ENCODE measurements around the gene FAM149A. TPM values are rescaled to one million over a fixed set of nuclear protein-coding genes. Genes with fewer than 3 reads are reported as not detected.
A peak's percentile ranks its signal among the peaks of the same experiment; 100 is the strongest.

FAM149A gene
- total RNA-seq, 3 donors from 2014 or later (not counting 1 experiment from before 2014, with no cell fraction given), result 0.33 TPM; not detected in 2

DNA sequence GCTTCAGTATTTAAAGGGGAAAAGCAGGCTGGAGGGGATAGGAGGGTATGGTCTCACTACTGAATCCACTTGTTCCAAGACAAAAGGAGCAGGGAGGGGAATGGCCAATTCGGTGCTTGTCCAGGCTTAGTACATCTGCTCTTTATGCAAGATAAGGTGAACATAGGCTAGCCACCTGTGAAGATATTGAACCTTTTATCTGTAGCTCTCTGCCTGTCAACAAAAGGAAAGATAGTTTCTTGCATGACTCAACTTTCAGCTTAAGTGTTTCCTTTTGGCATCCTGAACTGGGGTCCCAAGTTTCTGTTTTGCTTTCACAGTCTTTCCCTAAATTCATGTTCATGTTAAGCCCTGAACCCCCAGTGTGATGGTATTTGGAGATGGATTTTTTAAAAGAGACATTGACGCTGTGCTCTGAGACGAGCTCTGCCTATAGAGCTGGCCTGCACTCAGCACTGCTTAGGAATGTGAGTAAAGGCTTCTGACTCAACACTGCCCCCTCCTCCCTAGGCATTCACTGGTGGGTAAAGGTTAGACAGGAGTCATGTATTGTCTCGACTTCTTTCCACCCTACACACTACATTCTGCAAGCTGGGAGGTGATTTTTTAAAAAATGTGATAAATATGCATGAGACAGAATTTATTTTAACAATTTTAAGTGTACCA lies 28.2 kb downstream of the FAM149A start:
- no peak overlapping the region for H3K4me3 ChIP-seq (ENCODE audit: low read length)
- ATAC-seq (peak in 1 of 3 donors; percentile 36), DNase-seq (no peak)
- H3K4me1 Mint-ChIP-seq, result no peaks in the 10 kb centered on the region
- WGBS (ENCODE audit: insufficient coverage), result 89% methylated on average over 1 of the region's 4 CpGs
- no peak overlapping the region for H3K27ac Mint-ChIP-seq
- TF ChIP-seq, protein P1, sequence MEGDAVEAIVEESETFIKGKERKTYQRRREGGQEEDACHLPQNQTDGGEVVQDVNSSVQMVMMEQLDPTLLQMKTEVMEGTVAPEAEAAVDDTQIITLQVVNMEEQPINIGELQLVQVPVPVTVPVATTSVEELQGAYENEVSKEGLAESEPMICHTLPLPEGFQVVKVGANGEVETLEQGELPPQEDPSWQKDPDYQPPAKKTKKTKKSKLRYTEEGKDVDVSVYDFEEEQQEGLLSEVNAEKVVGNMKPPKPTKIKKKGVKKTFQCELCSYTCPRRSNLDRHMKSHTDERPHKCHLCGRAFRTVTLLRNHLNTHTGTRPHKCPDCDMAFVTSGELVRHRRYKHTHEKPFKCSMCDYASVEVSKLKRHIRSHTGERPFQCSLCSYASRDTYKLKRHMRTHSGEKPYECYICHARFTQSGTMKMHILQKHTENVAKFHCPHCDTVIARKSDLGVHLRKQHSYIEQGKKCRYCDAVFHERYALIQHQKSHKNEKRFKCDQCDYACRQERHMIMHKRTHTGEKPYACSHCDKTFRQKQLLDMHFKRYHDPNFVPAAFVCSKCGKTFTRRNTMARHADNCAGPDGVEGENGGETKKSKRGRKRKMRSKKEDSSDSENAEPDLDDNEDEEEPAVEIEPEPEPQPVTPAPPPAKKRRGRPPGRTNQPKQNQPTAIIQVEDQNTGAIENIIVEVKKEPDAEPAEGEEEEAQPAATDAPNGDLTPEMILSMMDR (IDR thresholded peaks at IDR 0.05), result no peak
- no peak overlapping the region for H3K4me3 Mint-ChIP-seq
- peaks cover 13 to 14% of the 10 kb centered on the region in 2 donors for H3K27me3 Mint-ChIP-seq (ENCODE audit: low read depth in 2 of 2)
- H3K9me3 ChIP-seq (ENCODE audit: control insufficient read depth, insufficient read depth, low read length), result no peaks in the 10 kb centered on the region
- H3K36me3 ChIP-seq (ENCODE audit: control insufficient read depth, insufficient read depth, low read length), result no peaks in the 10 kb centered on the region
- no peak overlapping the region for H3K27ac ChIP-seq (ENCODE audit: low read length)
- H3K27me3 ChIP-seq (ENCODE audit: control insufficient read depth, insufficient read depth, low read length), result no peaks in the 10 kb centered on the region
- H3K4me1 ChIP-seq (ENCODE audit: control insufficient read depth, insufficient read depth, low read length), result no peaks in the 10 kb centered on the region
- intact Hi-C loops (cut with micrococcal nuclease), result no loop called here
- no peaks in the 10 kb centered on the region for H3K9me3 Mint-ChIP-seq
- H3K36me3 Mint-ChIP-seq, result no peaks in the 10 kb centered on the region

DNA sequence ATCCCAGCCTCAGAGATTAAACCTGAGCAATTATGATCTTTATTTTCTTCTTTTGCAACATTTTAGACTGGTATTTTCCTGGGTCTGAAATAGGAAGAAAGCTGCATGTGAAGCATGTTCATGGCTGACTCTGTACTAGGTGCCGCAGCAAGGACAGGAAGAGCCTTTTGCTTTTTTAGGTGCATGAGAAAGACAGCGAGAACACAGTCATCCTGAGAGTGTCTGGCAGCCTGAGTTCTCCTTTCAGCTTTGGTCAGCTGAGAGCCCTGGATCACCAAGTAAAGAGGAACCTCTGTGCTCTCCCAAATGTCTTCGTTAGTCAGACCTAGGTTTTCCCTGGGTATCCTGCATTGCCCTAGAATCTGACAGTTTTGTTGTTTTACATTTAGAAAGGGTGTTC lies 29.8 kb downstream of the FAM149A start:
- no peaks in the 10 kb centered on the region for H3K9me3 Mint-ChIP-seq
- no peak overlapping the region for H3K4me3 ChIP-seq (ENCODE audit: low read length)
- H3K9me3 ChIP-seq (ENCODE audit: control insufficient read depth, insufficient read depth, low read length), result no peaks in the 10 kb centered on the region
- H3K27me3 ChIP-seq (ENCODE audit: control insufficient read depth, insufficient read depth, low read length), result no peaks in the 10 kb centered on the region
- no peaks in the 10 kb centered on the region for H3K36me3 Mint-ChIP-seq
- no peak overlapping the region for H3K27ac Mint-ChIP-seq
- no peak overlapping the region for H3K27ac ChIP-seq (ENCODE audit: low read length)
- TF ChIP-seq, protein P1 (IDR thresholded peaks at IDR 0.05), result no peak
- intact Hi-C loops (cut with micrococcal nuclease), result no loop called here
- no peaks in the 10 kb centered on the region for H3K4me1 ChIP-seq (ENCODE audit: control insufficient read depth, insufficient read depth, low read length)
- DNase-seq, result no peak
- H3K27me3 Mint-ChIP-seq (ENCODE audit: low read depth in 2 of 2), result peaks cover 12 to 19% of the 10 kb centered on the region in 2 donors
- no peak for ATAC-seq
- H3K4me3 Mint-ChIP-seq, result no peak overlapping the region
- H3K36me3 ChIP-seq (ENCODE audit: control insufficient read depth, insufficient read depth, low read length), result no peaks in the 10 kb centered on the region
- no peaks in the 10 kb centered on the region for H3K4me1 Mint-ChIP-seq
- 44% methylated on average over 3 of the region's 3 CpGs for WGBS (ENCODE audit: insufficient coverage)

DNA sequence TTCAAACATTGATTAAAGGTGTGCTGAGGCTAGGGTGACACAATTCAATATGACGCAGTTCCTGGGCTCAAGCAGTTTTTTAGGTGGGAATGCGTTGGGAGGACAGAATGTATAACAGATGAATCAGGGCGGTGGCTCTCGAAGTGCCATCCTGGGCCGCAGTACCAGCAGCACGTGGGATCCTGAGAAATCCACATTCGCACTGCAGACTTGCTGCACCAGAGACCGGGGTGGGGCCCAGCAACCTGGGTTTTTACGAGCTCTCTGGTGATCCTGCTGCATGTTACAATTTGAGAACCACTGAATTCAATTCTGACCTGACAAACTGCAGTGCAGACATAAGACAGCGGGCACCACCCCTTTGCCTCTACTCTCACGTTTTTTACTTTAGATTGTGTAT lies 30.4 kb downstream of the FAM149A start:
- no peak for DNase-seq
- H3K27ac Mint-ChIP-seq, result no peak overlapping the region
- no peak overlapping the region for H3K27ac ChIP-seq (ENCODE audit: low read length)
- no peak overlapping the region for H3K4me3 ChIP-seq (ENCODE audit: low read length)
- 95% methylated on average over 10 of the region's 11 CpGs for WGBS (ENCODE audit: insufficient coverage)
- H3K27me3 Mint-ChIP-seq (ENCODE audit: low read depth in 2 of 2), result peaks cover 12 to 21% of the 10 kb centered on the region in 2 donors
- no peaks in the 10 kb centered on the region for H3K36me3 Mint-ChIP-seq
- no peak for ATAC-seq
- intact Hi-C loops (cut with micrococcal nuclease), result no loop called here
- no peaks in the 10 kb centered on the region for H3K9me3 Mint-ChIP-seq
- no peaks in the 10 kb centered on the region for H3K36me3 ChIP-seq (ENCODE audit: control insufficient read depth, insufficient read depth, low read length)
- TF ChIP-seq, protein P1 (IDR thresholded peaks at IDR 0.05), result no peak
- H3K27me3 ChIP-seq (ENCODE audit: control insufficient read depth, insufficient read depth, low read length), result no peaks in the 10 kb centered on the region
- H3K4me1 ChIP-seq (ENCODE audit: control insufficient read depth, insufficient read depth, low read length), result no peaks in the 10 kb centered on the region
- no peak overlapping the region for H3K4me3 Mint-ChIP-seq
- H3K9me3 ChIP-seq (ENCODE audit: control insufficient read depth, insufficient read depth, low read length), result no peaks in the 10 kb centered on the region
- H3K4me1 Mint-ChIP-seq, result no peaks in the 10 kb centered on the region

Data from natural killer cell (primary cell).